WERI-Rb-1 (cell line): Measurements from ENCODE around the gene MAD1L1.

Experiments used
- DNase-seq: peaks from one replicate; pipeline ENCODE4 v3.0.0-alpha.2; 2020
- H3K27ac ChIP-seq: fragments of 250-450 bp; sonication (Bioruptor Pico); 2 replicates; pipeline ENCODE4 v1.5.1; 2020; ENCODE audit warnings: mild to moderate bottlenecking, moderate library complexity
- H3K27me3 ChIP-seq: fragments of 250-450 bp; sonication (Bioruptor Pico); 2 replicates; pipeline ENCODE4 v1.5.1; 2021; ENCODE audit warnings: mild to moderate bottlenecking, low read depth, moderate library complexity; ENCODE audit not compliant: insufficient read depth, severe bottlenecking
- H3K36me3 ChIP-seq: fragments of 250-450 bp; sonication (Bioruptor Pico); 2 replicates; pipeline ENCODE4 v1.5.1; 2020; ENCODE audit warnings: mild to moderate bottlenecking, moderate library complexity
- H3K4me3 ChIP-seq: 2 replicates; pipeline ENCODE4 v1.5.1; 2011; ENCODE audit warnings: low read depth, mild to moderate bottlenecking, control low read depth, low read length
- H3K9me3 ChIP-seq: fragments of 250-450 bp; sonication (Bioruptor Pico); 2 replicates; pipeline ENCODE4 v1.5.1; 2021; ENCODE audit warnings: mild to moderate bottlenecking, moderate library complexity; ENCODE audit not compliant: severe bottlenecking
- TF ChIP-seq, protein P1 (sequence below): IDR thresholded peaks from 2 replicates; pipeline ENCODE4 v1.5.1; 2011; ENCODE audit warnings: low read depth, mild to moderate bottlenecking, control low read depth, inconsistent platforms, low read length

The MAD1L1 gene

DNA sequence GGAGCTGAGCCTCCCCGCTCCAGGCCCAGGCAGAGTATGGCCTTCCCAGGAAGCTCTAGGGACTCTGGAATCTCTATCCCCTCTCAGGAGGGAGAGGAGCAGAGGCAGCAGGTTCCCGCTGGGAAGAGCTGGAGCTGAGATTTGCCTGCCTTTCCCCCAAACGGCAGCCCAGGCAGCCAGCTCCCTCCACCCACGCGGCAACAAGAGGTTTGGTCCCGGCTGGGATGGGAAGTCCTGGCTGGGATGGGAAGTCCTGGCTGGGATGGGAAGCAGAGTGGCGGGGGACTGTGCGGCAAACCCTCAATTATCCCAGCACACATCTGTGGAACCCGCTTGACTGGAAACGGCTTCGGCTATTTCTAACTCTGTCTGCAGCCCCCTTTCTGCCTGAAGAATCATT lies 339.7 kb downstream of the MAD1L1 start:
- no peak overlapping the region for H3K4me3 ChIP-seq
- no peak for DNase-seq
- H3K27ac ChIP-seq, result no peak overlapping the region
- no peaks in the 10 kb centered on the region for H3K9me3 ChIP-seq
- H3K36me3 ChIP-seq, result peaks cover 25% of the 10 kb centered on the region
- no peaks in the 10 kb centered on the region for H3K27me3 ChIP-seq
- TF ChIP-seq, protein P1, sequence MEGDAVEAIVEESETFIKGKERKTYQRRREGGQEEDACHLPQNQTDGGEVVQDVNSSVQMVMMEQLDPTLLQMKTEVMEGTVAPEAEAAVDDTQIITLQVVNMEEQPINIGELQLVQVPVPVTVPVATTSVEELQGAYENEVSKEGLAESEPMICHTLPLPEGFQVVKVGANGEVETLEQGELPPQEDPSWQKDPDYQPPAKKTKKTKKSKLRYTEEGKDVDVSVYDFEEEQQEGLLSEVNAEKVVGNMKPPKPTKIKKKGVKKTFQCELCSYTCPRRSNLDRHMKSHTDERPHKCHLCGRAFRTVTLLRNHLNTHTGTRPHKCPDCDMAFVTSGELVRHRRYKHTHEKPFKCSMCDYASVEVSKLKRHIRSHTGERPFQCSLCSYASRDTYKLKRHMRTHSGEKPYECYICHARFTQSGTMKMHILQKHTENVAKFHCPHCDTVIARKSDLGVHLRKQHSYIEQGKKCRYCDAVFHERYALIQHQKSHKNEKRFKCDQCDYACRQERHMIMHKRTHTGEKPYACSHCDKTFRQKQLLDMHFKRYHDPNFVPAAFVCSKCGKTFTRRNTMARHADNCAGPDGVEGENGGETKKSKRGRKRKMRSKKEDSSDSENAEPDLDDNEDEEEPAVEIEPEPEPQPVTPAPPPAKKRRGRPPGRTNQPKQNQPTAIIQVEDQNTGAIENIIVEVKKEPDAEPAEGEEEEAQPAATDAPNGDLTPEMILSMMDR, result no peak

DNA sequence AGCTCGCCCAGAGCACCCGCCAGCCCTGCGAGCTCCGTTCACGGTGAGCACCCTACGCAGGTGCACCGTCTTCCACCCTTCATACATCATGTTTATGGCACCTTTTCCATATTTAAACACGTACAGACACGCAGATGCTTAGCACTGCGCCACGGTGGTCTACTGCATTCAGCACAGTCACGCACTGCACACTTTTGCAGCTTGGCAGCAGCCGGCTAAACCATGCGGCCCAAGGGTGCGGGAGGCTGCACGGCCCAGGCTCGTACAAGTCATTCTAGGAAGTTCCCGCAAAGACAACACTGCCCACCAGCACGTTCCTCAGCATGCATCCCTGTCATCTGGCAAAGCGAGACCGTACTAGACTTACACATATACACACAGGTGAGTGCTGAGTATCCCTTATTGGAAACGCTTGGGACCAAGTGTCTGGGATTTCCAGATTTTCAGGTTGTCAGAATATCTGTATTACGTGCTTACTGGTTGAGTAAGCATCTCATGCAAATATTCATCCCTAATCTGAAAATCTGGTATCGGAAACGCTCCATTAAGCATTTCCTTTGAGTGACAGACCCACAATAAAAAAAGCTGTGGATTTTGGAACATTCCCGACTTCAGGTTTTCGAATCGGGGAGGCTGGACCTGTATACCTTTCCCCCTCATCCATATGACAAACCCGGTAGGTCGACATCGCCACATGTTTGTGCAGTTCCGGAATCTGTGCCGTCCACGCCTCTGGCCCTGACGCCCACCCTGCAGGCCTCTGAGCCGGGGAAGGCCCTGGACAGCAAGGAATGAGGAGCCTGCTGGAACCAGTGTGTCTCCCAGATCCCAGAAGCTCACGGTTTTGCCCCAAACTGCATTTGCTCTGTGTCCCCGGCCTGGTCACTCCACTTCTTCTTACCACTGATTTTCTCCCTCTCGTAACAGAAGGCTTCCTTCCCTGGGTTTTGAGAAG lies 340.5 kb downstream of the MAD1L1 start:
- H3K4me3 ChIP-seq, result no peak overlapping the region
- no peaks in the 10 kb centered on the region for H3K9me3 ChIP-seq
- no peaks in the 10 kb centered on the region for H3K27me3 ChIP-seq
- H3K36me3 ChIP-seq, result peaks cover 25% of the 10 kb centered on the region
- TF ChIP-seq, protein P1, result no peak
- no peak for DNase-seq
- no peak overlapping the region for H3K27ac ChIP-seq

DNA sequence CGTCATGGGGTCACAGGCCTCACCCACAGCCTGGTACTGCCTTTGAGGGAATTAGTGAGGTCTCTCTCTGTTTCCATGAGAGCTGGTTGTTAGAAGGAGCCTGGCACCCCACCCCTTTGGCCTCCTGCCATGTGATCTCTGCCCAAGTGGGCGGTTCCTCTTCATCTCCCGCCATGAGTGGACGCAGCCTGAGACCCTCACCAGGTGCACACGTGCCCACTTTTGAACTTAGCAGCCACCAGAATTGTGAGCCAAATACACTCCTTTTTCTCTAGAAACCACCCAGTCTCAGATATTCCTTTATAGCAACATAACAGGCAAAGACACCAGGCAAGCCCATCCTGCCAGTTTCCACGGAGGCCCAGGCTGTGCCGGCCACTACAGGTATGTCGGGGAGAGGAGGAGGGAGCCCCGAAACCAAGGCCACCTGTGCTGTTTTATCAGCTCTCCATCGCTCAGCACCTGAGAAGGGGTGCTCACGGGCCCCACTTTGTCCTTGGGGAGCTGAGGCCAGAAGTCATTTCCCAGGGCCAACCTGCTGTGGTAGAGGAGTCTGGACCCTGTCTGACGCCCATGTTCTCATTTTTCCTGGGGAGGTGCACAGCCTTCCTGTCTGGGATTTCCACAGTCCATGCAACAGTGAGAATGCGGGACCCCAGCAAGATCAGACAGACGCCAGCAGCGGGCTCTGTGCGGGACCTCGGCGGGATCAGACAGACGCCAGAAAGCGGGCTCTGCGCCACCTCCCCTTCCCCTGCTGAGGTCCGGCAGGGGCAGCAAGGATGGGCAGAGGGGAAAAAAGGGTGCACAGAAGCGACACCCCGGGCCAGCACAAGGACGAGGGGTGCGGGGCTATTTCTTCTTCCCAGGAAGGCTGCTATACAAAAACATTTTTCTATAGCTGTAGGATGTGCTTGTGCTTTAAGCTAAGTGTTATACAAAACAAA lies 342.2 kb downstream of the MAD1L1 start:
- Histone ChIP-seq H3K27ac (no peak overlapping the region), H3K4me3 (no peak overlapping the region), H3K27me3 (no peaks in the 10 kb centered on the region), H3K9me3 (no peaks in the 10 kb centered on the region), H3K36me3 (peaks cover 17% of the 10 kb centered on the region)
- no peak for DNase-seq
- TF ChIP-seq, protein P1, result no peak

DNA sequence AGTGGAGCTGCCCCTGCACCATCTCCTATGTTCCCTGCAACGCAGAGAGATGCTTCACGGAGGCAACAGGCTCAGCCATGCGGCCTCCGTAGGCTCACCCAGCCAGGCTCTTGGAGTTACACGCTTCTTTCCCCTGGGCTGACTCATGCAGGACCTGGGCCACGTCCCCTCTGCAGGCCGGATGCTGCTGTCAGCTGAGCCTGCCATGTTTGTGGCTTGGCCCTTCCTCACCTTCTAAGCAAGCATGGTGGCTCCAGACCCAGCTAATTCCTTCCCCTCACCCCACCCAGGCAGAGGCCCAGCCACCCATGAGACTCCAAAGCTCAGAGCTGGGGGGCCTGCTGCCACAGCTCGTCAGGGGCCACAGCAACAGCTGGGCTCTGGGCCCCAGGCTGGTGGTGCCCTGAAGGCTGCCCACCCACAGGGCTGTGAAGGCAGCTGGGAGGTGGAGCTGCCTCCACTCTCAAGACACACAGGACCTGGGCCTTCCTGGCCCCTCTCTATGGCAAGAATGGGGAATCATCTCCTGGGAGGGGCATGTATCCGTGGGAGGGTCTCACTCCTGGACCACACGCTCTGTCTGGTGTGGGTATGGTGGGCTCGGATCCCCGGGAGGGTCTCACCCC lies 343.1 kb downstream of the MAD1L1 start:
- no peak for DNase-seq
- Histone ChIP-seq H3K9me3 (no peaks in the 10 kb centered on the region), H3K27me3 (no peaks in the 10 kb centered on the region), H3K4me3 (no peak overlapping the region), H3K36me3 (peaks cover 17% of the 10 kb centered on the region), H3K27ac (no peak overlapping the region)
- TF ChIP-seq, protein P1, result no peak

DNA sequence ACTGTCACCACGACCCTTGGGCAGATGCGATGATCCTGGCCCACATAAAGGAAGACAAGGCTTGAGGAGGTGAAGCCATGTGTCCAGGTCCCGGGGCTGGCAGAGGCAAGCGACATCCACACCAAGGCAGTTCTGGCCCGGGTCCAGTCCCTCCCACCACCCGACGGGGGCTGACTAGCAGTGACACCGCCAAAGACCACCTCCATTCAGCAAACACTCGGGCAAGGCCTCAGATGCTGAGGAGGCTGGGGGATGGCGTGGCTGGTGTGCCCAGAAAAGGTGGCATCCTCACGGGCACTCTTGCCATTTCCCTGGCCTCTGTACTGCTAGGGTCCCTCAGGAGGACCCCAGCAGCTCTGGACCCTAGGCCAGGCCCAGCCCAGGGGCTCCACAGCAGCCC lies 343.7 kb downstream of the MAD1L1 start:
- TF ChIP-seq, protein P1, result no peak
- Histone ChIP-seq H3K27ac (no peak overlapping the region), H3K36me3 (peaks cover 17% of the 10 kb centered on the region), H3K4me3 (no peak overlapping the region), H3K9me3 (no peaks in the 10 kb centered on the region), H3K27me3 (no peaks in the 10 kb centered on the region)
- DNase-seq, result no peak
